H9 (cell line): ENCODE data around the gene LZTFL1. TPM values are rescaled to one million over a fixed set of nuclear protein-coding genes. Genes with fewer than 3 reads are reported as not detected.

Experiments used
- DNase-seq: peaks from one replicate; pipeline ENCODE4 v3.0.0-alpha.2; 2017
- H2AFZ ChIP-seq: one replicate; pipeline ENCODE4 v1.6.1; 2013; ENCODE audit warnings: mild to moderate bottlenecking, low read length, control low read depth, moderate library complexity
- H2AK5ac ChIP-seq: 2 replicates; pipeline ENCODE4 v1.6.1; 2013; ENCODE audit warnings: low read length, control low read depth, mixed read lengths; ENCODE audit not compliant: insufficient read length
- H2BK120ac ChIP-seq: one replicate; pipeline ENCODE4 v1.6.1; 2013; ENCODE audit warnings: low read depth, mild to moderate bottlenecking, low read length, control low read depth, inconsistent platforms; ENCODE audit not compliant: poor library complexity, severe bottlenecking
- H2BK12ac ChIP-seq: 2 replicates; pipeline ENCODE4 v1.6.1; 2013; ENCODE audit warnings: low read length, control low read depth, mixed read lengths, low read depth; ENCODE audit not compliant: insufficient read length
- H2BK15ac ChIP-seq: 2 replicates; pipeline ENCODE4 v1.6.1; 2013; ENCODE audit warnings: low read depth, low read length, control low read depth
- H2BK20ac ChIP-seq: one replicate; pipeline ENCODE4 v1.6.1; 2013; ENCODE audit warnings: low read depth, mild to moderate bottlenecking, low read length, control low read depth, inconsistent platforms; ENCODE audit not compliant: poor library complexity, severe bottlenecking
- H2BK5ac ChIP-seq: 2 replicates; pipeline ENCODE4 v1.6.1; 2013; ENCODE audit warnings: low read length, control low read depth, mixed read lengths; ENCODE audit not compliant: insufficient read length
- H3K14ac ChIP-seq: 2 replicates; pipeline ENCODE4 v1.6.1; 2013; ENCODE audit warnings: low read length, control low read depth; ENCODE audit not compliant: insufficient read depth
- H3K18ac ChIP-seq: 2 replicates; pipeline ENCODE4 v1.6.1; 2013; ENCODE audit warnings: low read depth, mild to moderate bottlenecking, mixed read lengths, low read length, control low read depth; ENCODE audit not compliant: insufficient read length
- H3K23ac ChIP-seq: 2 replicates; pipeline ENCODE4 v1.6.1; 2013; ENCODE audit warnings: low read length, control low read depth, mixed read lengths, low read depth; ENCODE audit not compliant: insufficient read length
- H3K23me2 ChIP-seq: 2 replicates; pipeline ENCODE4 v1.6.1; 2013; ENCODE audit warnings: low read depth, mild to moderate bottlenecking, mixed read lengths, low read length, control low read depth; ENCODE audit not compliant: insufficient read length, poor library complexity, severe bottlenecking
- H3K27ac ChIP-seq: 2 replicates; pipeline ENCODE4 v1.5.1; 2013; ENCODE audit warnings: low read length, control low read depth, mixed read lengths, low read depth; ENCODE audit not compliant: insufficient read length
- H3K27me3 ChIP-seq: 2 replicates; pipeline ENCODE4 v1.6.1; 2013; ENCODE audit warnings: low read length, control low read depth, inconsistent platforms; ENCODE audit not compliant: insufficient read depth
- H3K4ac ChIP-seq: 2 replicates; pipeline ENCODE4 v1.6.1; 2013; ENCODE audit warnings: low read depth, mild to moderate bottlenecking, control low read depth, inconsistent platforms, low read length, moderate library complexity
- H3K4me1 ChIP-seq: 2 replicates; pipeline ENCODE4 v1.6.1; 2013; ENCODE audit warnings: low read length, control low read depth, inconsistent platforms; ENCODE audit not compliant: insufficient read depth
- H3K4me2 ChIP-seq: 2 replicates; pipeline ENCODE4 v1.6.1; 2013; ENCODE audit warnings: low read length, control low read depth, mixed read lengths; ENCODE audit not compliant: insufficient read length, insufficient read depth
- H3K56ac ChIP-seq: 2 replicates; pipeline ENCODE4 v1.6.1; 2013; ENCODE audit warnings: low read depth, mild to moderate bottlenecking, mixed read lengths, low read length, control low read depth; ENCODE audit not compliant: insufficient read length
- H3K79me1 ChIP-seq: 2 replicates; pipeline ENCODE4 v1.6.1; 2013; ENCODE audit warnings: low read depth, mild to moderate bottlenecking, moderate library complexity, low read length, control low read depth, inconsistent platforms; ENCODE audit not compliant: insufficient read depth, poor library complexity, severe bottlenecking
- H3K79me2 ChIP-seq: 2 replicates; pipeline ENCODE4 v1.6.1; 2013; ENCODE audit warnings: low read length, control low read depth, inconsistent platforms; ENCODE audit not compliant: insufficient read depth
- H3K9ac ChIP-seq: 2 replicates; pipeline ENCODE4 v1.6.1; 2013; ENCODE audit warnings: low read length, control low read depth, mixed read lengths; ENCODE audit not compliant: insufficient read length; ENCODE audit errors: extremely low read depth
- H3K9me3 ChIP-seq: one replicate; pipeline ENCODE4 v1.6.1; 2013; ENCODE audit warnings: low read depth, low read length, inconsistent platforms; ENCODE audit not compliant: control insufficient read depth
- H3T11ph ChIP-seq: one replicate; pipeline ENCODE4 v1.6.1; 2013; ENCODE audit warnings: mild to moderate bottlenecking, low read length, control low read depth, inconsistent platforms
- H4K20me1 ChIP-seq: one replicate; pipeline ENCODE4 v1.6.1; 2013; ENCODE audit not compliant: control insufficient read depth, insufficient read length, insufficient read depth
- H4K5ac ChIP-seq: 2 replicates; pipeline ENCODE4 v1.6.1; 2013; ENCODE audit warnings: low read depth, mild to moderate bottlenecking, mixed read lengths, low read length, control low read depth; ENCODE audit not compliant: insufficient read length
- H4K8ac ChIP-seq: replicated peaks from 2 replicates; pipeline ENCODE4 v1.6.1; 2013; ENCODE audit warnings: low read length, control low read depth, mixed read lengths, low read depth; ENCODE audit not compliant: insufficient read length
- H4K91ac ChIP-seq: 2 replicates; pipeline ENCODE4 v1.6.1; 2013; ENCODE audit warnings: low read depth, mild to moderate bottlenecking, moderate library complexity, mixed read lengths, low read length, control low read depth; ENCODE audit not compliant: insufficient read length
- H3K27ac Mint-ChIP-seq, 3 experiments: 2 replicates in 2 of 3; 3 replicates in 1 of 3; pipeline ENCODE4 v1.8.0; 2020 to 2021; ENCODE audit warnings: mixed read lengths in 3 of 3, mild to moderate bottlenecking in 1 of 3, moderate library complexity in 1 of 3
- H3K27me3 Mint-ChIP-seq: 2 replicates; pipeline ENCODE4 v1.8.0; 2021; ENCODE audit warnings: low read depth, mild to moderate bottlenecking, moderate library complexity, mixed read lengths
- H3K36me3 Mint-ChIP-seq, 3 experiments: 2 replicates in 2 of 3; 3 replicates in 1 of 3; pipeline ENCODE4 v1.8.0; 2020 to 2021; ENCODE audit warnings: low read depth in 3 of 3, mixed read lengths in 3 of 3; ENCODE audit not compliant: insufficient read depth in 1 of 3
- H3K4me1 Mint-ChIP-seq, 2 experiments: 2 replicates each; pipeline ENCODE4 v1.8.0; 2020; ENCODE audit warnings: mixed read lengths in 2 of 2
- H3K4me3 Mint-ChIP-seq, 2 experiments: 2 replicates in 1 of 2; 3 replicates in 1 of 2; pipeline ENCODE4 v1.8.0; 2020 to 2021; ENCODE audit warnings: mild to moderate bottlenecking in 2 of 2, mixed read lengths in 2 of 2, moderate library complexity in 1 of 2
- H3K9me3 Mint-ChIP-seq, 2 experiments: 2 replicates in 1 of 2; 3 replicates in 1 of 2; pipeline ENCODE4 v1.8.0; 2020; ENCODE audit warnings: mild to moderate bottlenecking in 2 of 2, mixed read lengths in 2 of 2, moderate library complexity in 1 of 2
- WGBS: extraction: QIAGEN DNeasy Blood & Tissue Kit; methylation state at CpG from one replicate; pipeline ENCODE4 v1.1.7; 2013; ENCODE audit warnings: missing lambda C conversion rate, low lambda C conversion rate, mixed read lengths; ENCODE audit not compliant: insufficient read length; ENCODE audit errors: extremely low coverage; 5-methylcytosine and 5-hydroxymethylcytosine counted together
- total RNA-seq: library from RNA; stranded (reverse); gene quantifications from 2 replicates; pipeline ENCODE4 v1.2.1, GENCODE V29; 2021
- TF ChIP-seq, protein P1 (sequence below): fragments of 200-600 bp; sonication (generic); conservative IDR thresholded peaks from 3 replicates; pipeline ENCODE4 v1.8.0; 2021; ENCODE audit warnings: antibody characterized with exemption, mild to moderate bottlenecking

LZTFL1 gene
- total RNA-seq, 1 experiment from 2014 or later: 12.2 TPM

- H3K4ac ChIP-seq: no peak overlapping the region
- H2BK12ac ChIP-seq: no peak overlapping the region
- no peak overlapping the region for H4K5ac ChIP-seq
- no peak overlapping the region for H3K27ac ChIP-seq
- no peak overlapping the region for H3K23ac ChIP-seq
- no peak overlapping the region for H2BK5ac ChIP-seq
- no peak overlapping the region for H3K14ac ChIP-seq
- no peak overlapping the region for H2BK20ac ChIP-seq
- 0 out of 4 replicates have a peak, but pooled peaks cover 0 to 3% of the 10 kb centered on the region in 2 experiments for H3K4me1 Mint-ChIP-seq
- H4K8ac ChIP-seq: no peak overlapping the region
- no peaks in the 10 kb centered on the region for H3K79me2 ChIP-seq
- H3K18ac ChIP-seq: no peak overlapping the region
- WGBS: no CpG with 5 or more reads among the region's 5 CpGs
- no peaks in the 10 kb centered on the region for H3K27me3 ChIP-seq
- no peak overlapping the region for H3K4me3 Mint-ChIP-seq
- H4K20me1 ChIP-seq: no peaks in the 10 kb centered on the region
- DNase-seq: no peak
- no peak overlapping the region for H2AK5ac ChIP-seq
- no peaks in the 10 kb centered on the region for H3K4me1 ChIP-seq
- no peaks in the 10 kb centered on the region for H3K9me3 ChIP-seq
- H2AFZ ChIP-seq: no peak overlapping the region
- no peak overlapping the region for H3K27ac Mint-ChIP-seq
- no peaks in the 10 kb centered on the region for H3K79me1 ChIP-seq
- H2BK15ac ChIP-seq: no peak overlapping the region
- H2BK120ac ChIP-seq: no peak overlapping the region
- H3K27me3 Mint-ChIP-seq: peaks cover 18% of the 10 kb centered on the region
- H4K91ac ChIP-seq: no peak overlapping the region
- TF ChIP-seq, protein P1, sequence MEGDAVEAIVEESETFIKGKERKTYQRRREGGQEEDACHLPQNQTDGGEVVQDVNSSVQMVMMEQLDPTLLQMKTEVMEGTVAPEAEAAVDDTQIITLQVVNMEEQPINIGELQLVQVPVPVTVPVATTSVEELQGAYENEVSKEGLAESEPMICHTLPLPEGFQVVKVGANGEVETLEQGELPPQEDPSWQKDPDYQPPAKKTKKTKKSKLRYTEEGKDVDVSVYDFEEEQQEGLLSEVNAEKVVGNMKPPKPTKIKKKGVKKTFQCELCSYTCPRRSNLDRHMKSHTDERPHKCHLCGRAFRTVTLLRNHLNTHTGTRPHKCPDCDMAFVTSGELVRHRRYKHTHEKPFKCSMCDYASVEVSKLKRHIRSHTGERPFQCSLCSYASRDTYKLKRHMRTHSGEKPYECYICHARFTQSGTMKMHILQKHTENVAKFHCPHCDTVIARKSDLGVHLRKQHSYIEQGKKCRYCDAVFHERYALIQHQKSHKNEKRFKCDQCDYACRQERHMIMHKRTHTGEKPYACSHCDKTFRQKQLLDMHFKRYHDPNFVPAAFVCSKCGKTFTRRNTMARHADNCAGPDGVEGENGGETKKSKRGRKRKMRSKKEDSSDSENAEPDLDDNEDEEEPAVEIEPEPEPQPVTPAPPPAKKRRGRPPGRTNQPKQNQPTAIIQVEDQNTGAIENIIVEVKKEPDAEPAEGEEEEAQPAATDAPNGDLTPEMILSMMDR: no peak
- no peak overlapping the region for H3K9ac ChIP-seq
- H3K4me2 ChIP-seq: no peak overlapping the region
- no peak overlapping the region for H3T11ph ChIP-seq
- no peaks in the 10 kb centered on the region for H3K23me2 ChIP-seq
- H3K9me3 Mint-ChIP-seq: no peaks in the 10 kb centered on the region
- no peaks in the 10 kb centered on the region for H3K36me3 Mint-ChIP-seq
- H3K56ac ChIP-seq: no peak overlapping the region
Measured at GRCh38 chr3:45803252-45803935, 38.5 kb downstream of the LZTFL1 start.
